Mammary epithelial cell (primary cell): ENCODE measurements around the gene HOATZ.

Source experiments
- CTCF ChIP-seq, 2 donors: IDR thresholded peaks in 1 of 2; conservative IDR thresholded peaks in 1 of 2; 2 replicates each; pipeline ENCODE4 v1.5.1; 2011 to 2012; ENCODE audit warnings: inconsistent platforms in 2 of 2, low read length in 2 of 2, mild to moderate bottlenecking in 2 of 2, control low read depth in 1 of 2, low read depth in 1 of 2; ENCODE audit not compliant: insufficient read depth in 1 of 2; ENCODE audit errors: extremely low read depth in 1 of 2
- EZH2 ChIP-seq: IDR thresholded peaks from 2 replicates; pipeline ENCODE4 v1.6.1; 2012; ENCODE audit warnings: low read length, inconsistent platforms, borderline replicate concordance

GRCh38 chr11:111577821-111578220 lies 63.2 kb downstream of the HOATZ start:
- TF ChIP-seq CTCF (conservative IDR thresholded peaks at IDR 0.05 in 1 of 2, IDR thresholded peaks at IDR 0.05 in 1 of 2; ENCODE audit: extremely low read depth in 1 of 2, insufficient read depth in 1 of 2, low read depth in 1 of 2, low read length in 2 of 2) (no peak), EZH2 (no peak)
